ENCODE measurements around the gene MARCHF9. TPM values are rescaled to one million over a fixed set of nuclear protein-coding genes. Genes with fewer than 3 reads are reported as not detected.

The MARCHF9 gene
- total RNA-seq, 1 donor from 2014 or later: 21.2 TPM

GRCh38 chr12:57760347-57760982, 5.6 kb downstream of the MARCHF9 start:
- no peak for TF ChIP-seq CTCF (IDR thresholded peaks at IDR 0.05)
- intact Hi-C loops (cut with DNase I): no loop called here
- DNase-seq (no peak), ATAC-seq (no peak)
- no peak overlapping the region for H3K27ac ChIP-seq
- peaks cover 22% of the 10 kb centered on the region for H3K4me1 ChIP-seq
- H3K4me3 ChIP-seq: no peak overlapping the region
- H3K27me3 ChIP-seq: peaks cover 33% of the 10 kb centered on the region
- peaks cover 14% of the 10 kb centered on the region for H3K36me3 ChIP-seq
- H3K9me3 ChIP-seq: no peaks in the 10 kb centered on the region

- Histone ChIP-seq H3K9me3 (no peaks in the 10 kb centered on the region), H3K27me3 (peaks cover 40% of the 10 kb centered on the region), H3K27ac (no peak overlapping the region), H3K4me1 (peaks cover 24% of the 10 kb centered on the region), H3K4me3 (no peak overlapping the region), H3K36me3 (peaks cover 14% of the 10 kb centered on the region)
- intact Hi-C loops (cut with DNase I): no loop called here
- DNase-seq (no peak), ATAC-seq (no peak)
- no peak for TF ChIP-seq CTCF (IDR thresholded peaks at IDR 0.05)
These were observed 6.6 kb downstream of the MARCHF9 start for GRCh38 chr12:57761391-57761998.

GRCh38 chr12:57762463-57762862, 7.6 kb downstream of the MARCHF9 start:
- DNase-seq (no peak), ATAC-seq (no peak)
- Histone ChIP-seq H3K9me3 (no peaks in the 10 kb centered on the region), H3K4me1 (peaks cover 27% of the 10 kb centered on the region), H3K4me3 (no peak overlapping the region), H3K36me3 (peaks cover 14% of the 10 kb centered on the region), H3K27ac (no peak overlapping the region), H3K27me3 (peaks cover 46% of the 10 kb centered on the region)
- intact Hi-C loops (cut with DNase I): no loop called here
- no peak for TF ChIP-seq CTCF (IDR thresholded peaks at IDR 0.05)

GRCh38 chr12:57763881-57764661, 9.2 kb downstream of the MARCHF9 start:
- ATAC-seq (no peak), DNase-seq (no peak)
- Histone ChIP-seq H3K9me3 (no peaks in the 10 kb centered on the region), H3K27ac (no peak overlapping the region), H3K4me1 (peaks cover 27% of the 10 kb centered on the region), H3K4me3 (no peak overlapping the region), H3K36me3 (peaks cover 9% of the 10 kb centered on the region), H3K27me3 (peaks cover 46% of the 10 kb centered on the region)
- intact Hi-C loops (cut with DNase I): no loop called here
- TF ChIP-seq CTCF (IDR thresholded peaks at IDR 0.05): no peak

DNA sequence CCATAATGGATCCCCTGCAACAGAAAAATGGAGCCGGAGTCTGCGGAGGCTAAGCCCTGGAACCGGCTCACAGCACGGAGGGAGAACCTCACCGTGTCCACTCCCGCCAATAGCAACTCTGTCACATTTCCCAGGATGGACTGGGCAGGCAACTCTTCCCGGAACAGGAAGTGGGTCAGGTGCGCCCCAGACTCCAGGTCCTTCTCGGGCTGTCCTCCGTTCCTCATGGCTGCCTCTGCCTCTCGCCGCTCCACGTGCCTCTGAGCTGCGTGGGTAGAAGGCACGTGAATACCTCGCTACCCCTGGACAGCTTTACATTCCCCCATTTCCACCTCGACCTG, 9.7 kb downstream of the MARCHF9 start:
- intact Hi-C loops (cut with DNase I): no loop called here
- Histone ChIP-seq H3K9me3 (no peaks in the 10 kb centered on the region), H3K4me3 (peak overlapping the region; percentile 54), H3K27me3 (peaks cover 46% of the 10 kb centered on the region), H3K36me3 (peaks cover 13% of the 10 kb centered on the region), H3K27ac (no peak overlapping the region), H3K4me1 (peaks cover 27% of the 10 kb centered on the region)
- ATAC-seq (peak; percentile 59), DNase-seq (peak; percentile 72)
- TF ChIP-seq CTCF (IDR thresholded peaks at IDR 0.05): no peak

All from upper lobe of right lung (tissue), 1 donor.